ENCODE results near the gene PRKAR1B.

The PRKAR1B gene

DNA sequence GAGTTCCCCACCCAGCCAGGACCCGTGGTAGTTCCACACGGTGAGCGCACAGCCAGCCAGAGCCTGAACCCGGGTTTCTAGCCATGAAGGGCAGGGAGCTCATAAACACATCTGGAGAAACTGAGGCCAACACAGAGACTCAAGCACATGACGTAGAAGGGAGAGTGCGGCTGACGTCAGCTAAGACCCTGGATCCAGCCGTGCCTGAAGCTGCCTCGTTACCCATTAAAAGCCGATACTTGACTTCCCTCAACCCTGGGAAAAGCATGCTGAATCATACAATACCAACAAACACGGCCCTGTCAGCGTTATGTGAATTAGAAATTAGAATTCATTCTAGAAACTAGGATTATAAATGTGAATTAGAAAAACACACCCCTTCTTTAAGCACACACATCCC is 142.3 kb downstream of the PRKAR1B start:
- no peak for DNase-seq (ENCODE audit: low spot score)
- no peak overlapping the region for H3K4me3 ChIP-seq

DNA sequence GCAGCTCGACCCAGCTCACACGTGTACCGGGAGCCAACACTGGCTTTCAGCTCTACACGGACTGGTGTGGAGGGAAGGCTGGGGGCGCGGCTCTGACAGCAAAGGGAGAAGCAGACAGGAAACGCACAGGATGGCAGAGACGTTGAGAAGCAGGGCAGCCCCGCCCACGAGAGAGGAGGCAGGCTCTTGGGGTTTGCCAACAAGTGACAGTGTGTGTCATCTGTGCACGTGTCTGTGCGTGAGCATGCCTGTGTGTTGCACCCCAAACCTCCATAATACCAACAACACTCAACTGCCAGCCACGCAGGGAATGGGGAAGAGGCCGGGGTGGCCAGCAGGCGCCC is 143.0 kb downstream of the PRKAR1B start:
- no peak for TF ChIP-seq CTCF (IDR thresholded peaks at IDR 0.05)
- no peak for DNase-seq (ENCODE audit: low spot score)
- Histone ChIP-seq H3K4me3 (no peak overlapping the region), H3K27ac (no peak overlapping the region)

More for the DNA sequence above, 142.3 kb downstream of the PRKAR1B start:
- H3K27ac ChIP-seq = peak overlapping the region in 1 of 2 donors; percentile 54
- no peak for TF ChIP-seq CTCF (IDR thresholded peaks at IDR 0.05)

GRCh38 chr7:583410-584121 is 143.5 kb downstream of the PRKAR1B start:
- TF ChIP-seq CTCF (IDR thresholded peaks at IDR 0.05) = no peak
- no peak overlapping the region for H3K4me3 ChIP-seq
- no peak for DNase-seq (ENCODE audit: low spot score)
- no peak overlapping the region for H3K27ac ChIP-seq

DNA sequence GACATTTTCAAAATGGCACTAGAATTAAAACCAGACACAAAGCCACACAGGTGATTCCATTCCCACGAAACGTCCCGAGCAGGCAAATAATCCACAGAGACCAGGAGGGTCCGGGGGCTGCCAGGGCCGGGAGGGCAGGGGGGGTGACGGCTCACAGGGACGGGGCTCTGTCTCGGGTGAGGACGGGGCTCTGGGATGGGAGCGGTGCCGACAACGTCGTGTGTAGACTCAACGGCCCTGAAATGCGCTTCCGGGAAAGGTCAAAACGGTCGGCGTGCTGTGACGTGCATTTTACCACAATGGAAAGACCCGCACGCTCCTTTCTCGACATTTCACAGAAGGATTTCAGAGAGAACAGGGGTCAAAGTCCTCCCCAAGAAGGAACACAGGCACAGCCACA is 144.2 kb downstream of the PRKAR1B start:
- Histone ChIP-seq H3K27ac (no peak overlapping the region), H3K4me3 (no peak overlapping the region)
- DNase-seq (ENCODE audit: low spot score) = no peak
- TF ChIP-seq CTCF (IDR thresholded peaks at IDR 0.05) = no peak

- TF ChIP-seq CTCF (IDR thresholded peaks at IDR 0.05) = no peak
- DNase-seq (ENCODE audit: low spot score) = no peak
- H3K4me3 ChIP-seq = no peak overlapping the region
- no peak overlapping the region for H3K27ac ChIP-seq
Observed at GRCh38 chr7:582081-582835, 144.8 kb downstream of the PRKAR1B start.

DNA sequence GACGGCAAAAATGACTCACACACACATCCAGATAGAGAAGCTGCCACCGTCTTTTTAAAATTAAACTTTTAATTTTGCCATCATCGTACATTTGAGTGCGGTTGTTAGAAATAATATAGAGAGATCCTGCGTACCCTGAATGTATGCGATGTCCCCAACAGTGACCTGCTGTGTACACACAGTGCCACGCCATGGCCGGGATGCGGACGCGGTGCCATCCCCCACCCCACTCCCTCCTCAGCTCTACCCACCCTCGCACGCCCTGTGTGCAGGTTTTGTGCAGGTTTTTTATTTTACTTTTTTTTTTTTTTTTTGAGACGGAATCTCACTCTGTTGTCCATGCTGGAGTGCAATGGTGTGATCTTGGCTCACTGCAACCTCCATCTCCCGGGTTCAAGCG is 148.7 kb downstream of the PRKAR1B start:
- no peak for DNase-seq (ENCODE audit: low spot score)
- no peak for TF ChIP-seq CTCF (IDR thresholded peaks at IDR 0.05)
- H3K4me3 ChIP-seq = no peak overlapping the region
- no peak overlapping the region for H3K27ac ChIP-seq
